Lower leg skin (tissue), 3 donors: ENCODE data around the gene NPAS1.

Experiments
- CTCF ChIP-seq, 3 donors: fragments of 450-650 bp; IDR thresholded peaks; one replicate each; pipeline ENCODE4 v1.5.1; 2016; ENCODE audit warnings: antibody characterized with exemption in 3 of 3, mild to moderate bottlenecking in 3 of 3, moderate library complexity in 2 of 3
- POLR2A ChIP-seq, 2 donors: fragments of 450-650 bp; IDR thresholded peaks; one replicate each; pipeline ENCODE4 v1.6.1; 2016 to 2017; ENCODE audit warnings: antibody characterized with exemption in 2 of 2, mild to moderate bottlenecking in 1 of 2, moderate library complexity in 1 of 2

GRCh38 chr19:47073574-47073973 lies 53.9 kb downstream of the NPAS1 start:
- no peak for TF ChIP-seq CTCF (IDR thresholded peaks at IDR 0.05)
- no peak for TF ChIP-seq POLR2A (IDR thresholded peaks at IDR 0.05)
